Karpas-422 (cell line): Measurements from ENCODE around the gene LNX1. TPM values are rescaled to one million over a fixed set of nuclear protein-coding genes. Genes with fewer than 3 reads are reported as not detected.
A peak's percentile ranks its signal among the peaks of the same experiment; 100 is the strongest.

Experiments
- DNase-seq: peaks from one replicate; pipeline ENCODE4 v3.0.0-alpha.2; 2015
- H2AFZ ChIP-seq: fragments of 200-600 bp; sonication (generic); 2 replicates; pipeline ENCODE4 v1.6.1; 2014; ENCODE audit warnings: antibody characterized with exemption, low read length, mixed read lengths
- H3K27ac ChIP-seq: fragments of 200-600 bp; sonication (generic); 2 replicates; pipeline ENCODE4 v1.5.1; 2014; ENCODE audit warnings: mild to moderate bottlenecking, low read length, moderate library complexity
- H3K27me3 ChIP-seq: fragments of 200-600 bp; sonication (generic); 2 replicates; pipeline ENCODE4 v1.6.1; 2014; ENCODE audit warnings: low read length, mixed read lengths
- H3K36me3 ChIP-seq: fragments of 200-600 bp; sonication (generic); 2 replicates; pipeline ENCODE4 v1.6.1; 2014; ENCODE audit warnings: low read length, mixed read lengths; ENCODE audit not compliant: insufficient read depth
- H3K4me1 ChIP-seq: fragments of 200-600 bp; sonication (generic); 2 replicates; pipeline ENCODE4 v1.6.1; 2014; ENCODE audit warnings: mild to moderate bottlenecking, low read length, mixed read lengths
- H3K4me2 ChIP-seq: fragments of 200-600 bp; sonication (generic); 2 replicates; pipeline ENCODE4 v1.6.1; 2014; ENCODE audit warnings: low read length, low read depth, mild to moderate bottlenecking; ENCODE audit not compliant: poor library complexity, severe bottlenecking
- H3K4me3 ChIP-seq: fragments of 200-600 bp; sonication (generic); 2 replicates; pipeline ENCODE4 v1.5.1; 2014; ENCODE audit warnings: mild to moderate bottlenecking, antibody characterized with exemption, low read length, mixed read lengths
- H3K79me2 ChIP-seq: fragments of 200-600 bp; sonication (generic); 2 replicates; pipeline ENCODE4 v1.6.1; 2014; ENCODE audit warnings: mild to moderate bottlenecking, low read length, mixed read lengths
- H3K9ac ChIP-seq: fragments of 200-600 bp; sonication (generic); 2 replicates; pipeline ENCODE4 v1.6.0; 2014; ENCODE audit warnings: low read length
- H3K9me2 ChIP-seq: fragments of 200-600 bp; sonication (generic), shearing (Covaris generic); replicated peaks from 2 replicates; pipeline ENCODE4 v1.6.0; 2014; ENCODE audit warnings: mild to moderate bottlenecking, low read length, moderate library complexity; ENCODE audit not compliant: insufficient read depth
- H3K9me3 ChIP-seq: fragments of 300-700, 200-600 bp; sonication (generic); 2 replicates; pipeline ENCODE4 v1.6.1; 2014; ENCODE audit warnings: low read length, mixed read lengths
- H4K20me1 ChIP-seq: fragments of 200-600 bp; sonication (generic); 2 replicates; pipeline ENCODE4 v1.6.1; 2014; ENCODE audit warnings: mild to moderate bottlenecking, antibody characterized with exemption, low read length, low read depth; ENCODE audit not compliant: insufficient read depth
- total RNA-seq: library from RNA; depleted of rRNA; stranded (reverse); fragments of >200 nt; shearing (Covaris generic); gene quantifications from 2 replicates; pipeline ENCODE4 v1.2.3, GENCODE V29; 2014; ENCODE audit warnings: low replicate concordance

Gene LNX1
- total RNA-seq, 1 experiment from 2014 or later, result not detected

- H3K9ac ChIP-seq, result no peak overlapping the region
- no peaks in the 10 kb centered on the region for H4K20me1 ChIP-seq
- H3K9me3 ChIP-seq, result no peaks in the 10 kb centered on the region
- H3K36me3 ChIP-seq, result no peaks in the 10 kb centered on the region
- no peaks in the 10 kb centered on the region for H3K79me2 ChIP-seq
- no peaks in the 10 kb centered on the region for H3K27me3 ChIP-seq
- H3K27ac ChIP-seq, result no peak overlapping the region
- H3K4me2 ChIP-seq, result no peak overlapping the region
- H3K9me2 ChIP-seq, result no peaks in the 10 kb centered on the region
- no peak overlapping the region for H3K4me3 ChIP-seq
- no peak overlapping the region for H2AFZ ChIP-seq
- no peak for DNase-seq
- no peaks in the 10 kb centered on the region for H3K4me1 ChIP-seq
Measured at GRCh38 chr4:53548662-53549061, 42.6 kb downstream of the LNX1 start.

DNA sequence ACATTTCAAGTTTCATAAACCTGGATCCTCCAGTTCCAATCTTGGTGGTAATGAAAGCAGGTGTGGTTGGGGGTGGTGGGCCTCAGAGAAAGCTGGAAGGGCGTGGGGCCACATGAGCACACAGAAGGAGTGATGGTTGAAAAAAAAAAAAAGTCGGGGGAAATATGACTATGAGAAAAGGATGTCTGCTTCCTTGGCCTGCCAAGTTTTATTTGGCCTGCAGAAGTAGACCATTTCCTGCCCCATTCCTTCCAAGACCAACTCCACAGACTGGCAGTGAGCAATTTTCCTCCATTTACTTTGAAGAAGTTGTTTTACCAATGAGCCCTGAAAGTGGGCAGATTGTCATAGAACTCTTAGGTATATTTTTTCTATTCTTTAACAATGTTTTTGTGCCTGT, 43.3 kb downstream of the LNX1 start:
- H3K27ac ChIP-seq, result no peak overlapping the region
- H3K9me2 ChIP-seq, result no peaks in the 10 kb centered on the region
- no peak overlapping the region for H3K9ac ChIP-seq
- no peaks in the 10 kb centered on the region for H3K36me3 ChIP-seq
- H3K27me3 ChIP-seq, result no peaks in the 10 kb centered on the region
- no peak overlapping the region for H2AFZ ChIP-seq
- H4K20me1 ChIP-seq, result no peaks in the 10 kb centered on the region
- H3K9me3 ChIP-seq, result no peaks in the 10 kb centered on the region
- no peak overlapping the region for H3K4me3 ChIP-seq
- no peaks in the 10 kb centered on the region for H3K4me1 ChIP-seq
- DNase-seq, result no peak
- no peak overlapping the region for H3K4me2 ChIP-seq
- H3K79me2 ChIP-seq, result no peaks in the 10 kb centered on the region

DNA sequence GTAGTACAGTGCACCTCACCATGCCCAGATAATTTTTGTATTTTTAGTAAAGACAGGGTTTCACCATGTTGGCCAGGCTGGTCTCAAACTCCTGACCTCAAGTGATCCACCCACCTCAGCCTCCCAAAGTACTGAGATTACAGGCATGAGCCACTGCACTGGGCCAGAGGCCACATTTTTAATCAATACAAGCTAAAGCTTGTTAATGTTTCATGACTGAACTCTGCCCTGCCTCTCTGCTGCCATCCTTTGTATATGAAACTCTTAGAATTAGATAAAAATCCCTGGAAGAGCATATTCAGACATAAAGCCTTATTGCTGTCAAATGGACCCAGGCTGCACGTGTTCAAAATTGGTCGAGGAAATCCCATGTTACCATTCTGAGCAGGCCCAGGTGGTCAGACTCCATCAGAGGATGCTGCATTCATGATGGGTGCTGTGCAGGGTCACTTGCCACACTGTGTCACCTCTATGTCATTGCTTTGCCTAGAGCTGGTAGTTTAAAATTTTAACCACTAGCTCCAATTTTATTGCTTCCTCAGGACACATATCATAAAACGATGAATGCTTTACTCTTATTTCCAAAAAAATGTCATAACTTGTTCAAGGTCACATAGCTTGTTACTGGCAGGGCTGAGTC, 45.2 kb downstream of the LNX1 start:
- H3K9ac ChIP-seq, result no peak overlapping the region
- no peaks in the 10 kb centered on the region for H3K79me2 ChIP-seq

DNA sequence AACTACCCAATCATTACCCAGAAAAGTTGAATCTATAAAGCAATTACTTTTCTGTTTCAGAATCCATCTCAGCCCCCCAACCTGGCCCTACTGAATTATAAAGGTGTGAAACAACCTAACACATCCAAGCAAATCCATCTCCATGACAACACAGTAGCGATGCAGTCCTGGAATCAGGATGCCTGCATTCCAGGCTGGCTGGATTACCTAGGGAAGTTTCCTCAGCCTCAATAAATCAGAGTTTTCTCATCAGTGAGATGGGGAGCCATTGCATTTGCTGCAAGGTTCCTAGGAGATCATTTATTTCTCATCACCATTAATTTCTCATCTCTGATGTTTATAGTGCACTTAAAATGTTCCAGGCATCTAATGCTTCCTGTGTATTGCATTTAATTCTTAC, 46.0 kb downstream of the LNX1 start:
- Histone ChIP-seq H3K9me2 (no peaks in the 10 kb centered on the region), H3K9ac (no peak overlapping the region), H2AFZ (no peak overlapping the region), H3K4me1 (peaks cover 12% of the 10 kb centered on the region), H3K4me3 (no peak overlapping the region), H3K9me3 (no peaks in the 10 kb centered on the region), H3K27me3 (no peaks in the 10 kb centered on the region), H3K79me2 (no peaks in the 10 kb centered on the region), H3K27ac (no peak overlapping the region), H4K20me1 (no peaks in the 10 kb centered on the region), H3K36me3 (no peaks in the 10 kb centered on the region), H3K4me2 (no peak overlapping the region)
- DNase-seq, result no peak

More for the DNA sequence above, 45.2 kb downstream of the LNX1 start:
- Histone ChIP-seq H3K4me1 (peaks cover 12% of the 10 kb centered on the region), H3K4me2 (no peak overlapping the region), H3K36me3 (no peaks in the 10 kb centered on the region), H3K27ac (no peak overlapping the region), H4K20me1 (no peaks in the 10 kb centered on the region), H3K4me3 (no peak overlapping the region), H2AFZ (no peak overlapping the region), H3K27me3 (no peaks in the 10 kb centered on the region), H3K9me3 (no peaks in the 10 kb centered on the region), H3K9me2 (no peaks in the 10 kb centered on the region)
- no peak for DNase-seq

DNA sequence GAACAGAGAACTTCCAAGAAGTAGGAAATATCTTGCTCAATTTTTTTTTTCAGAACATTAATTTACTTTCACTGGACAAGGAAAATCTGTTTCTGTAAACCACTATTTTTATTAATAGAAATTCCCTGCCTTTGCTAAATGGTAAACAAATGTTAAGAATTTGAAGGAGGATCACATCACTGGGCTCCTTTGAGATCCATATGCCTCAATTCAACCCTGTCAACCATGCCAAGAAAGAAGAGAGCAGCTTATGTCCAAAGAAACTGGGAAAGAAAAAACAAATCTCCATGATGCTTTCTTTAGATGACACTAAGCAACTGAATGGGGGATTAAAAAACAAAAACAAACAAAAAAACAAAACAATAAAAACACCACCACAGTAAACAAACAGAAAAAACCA, 47.7 kb downstream of the LNX1 start:
- DNase-seq, result no peak
- Histone ChIP-seq H3K4me3 (no peak overlapping the region), H3K27ac (no peak overlapping the region), H3K4me2 (no peak overlapping the region), H3K36me3 (no peaks in the 10 kb centered on the region), H3K27me3 (no peaks in the 10 kb centered on the region), H3K79me2 (no peaks in the 10 kb centered on the region), H3K9ac (no peak overlapping the region), H3K9me3 (no peaks in the 10 kb centered on the region), H2AFZ (no peak overlapping the region), H3K9me2 (no peaks in the 10 kb centered on the region), H4K20me1 (no peaks in the 10 kb centered on the region), H3K4me1 (peaks cover 12% of the 10 kb centered on the region)

DNA sequence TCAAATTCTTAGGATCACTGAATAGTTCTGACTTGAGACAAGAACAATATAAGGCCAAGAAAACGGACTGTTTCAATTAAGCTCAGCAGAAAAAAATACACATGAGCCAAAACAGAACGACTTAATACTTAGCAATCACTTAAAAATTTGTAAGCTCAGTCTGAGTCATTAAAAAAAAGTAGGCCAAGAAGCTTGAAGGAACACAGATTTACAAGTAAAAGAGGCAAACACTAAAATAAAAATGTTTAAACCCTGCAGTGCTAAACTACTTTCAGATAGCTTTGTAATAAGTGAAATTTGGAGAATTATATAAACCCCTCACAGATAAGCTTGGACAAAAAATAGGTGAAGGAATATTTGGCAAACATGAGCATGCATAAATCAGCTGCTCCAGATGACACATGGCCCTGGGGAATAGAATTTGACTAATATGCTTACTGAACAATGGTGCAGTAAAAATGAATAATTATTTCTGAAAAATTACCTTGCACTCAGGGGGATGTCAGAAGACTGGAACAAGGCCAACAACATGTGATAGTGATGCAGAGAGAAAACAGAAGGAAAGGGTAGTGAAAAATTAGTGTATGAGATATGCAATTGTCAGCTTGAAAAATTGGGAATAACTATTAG, 49.6 kb downstream of the LNX1 start:
- Histone ChIP-seq H3K36me3 (no peaks in the 10 kb centered on the region), H3K4me3 (no peak overlapping the region), H4K20me1 (no peaks in the 10 kb centered on the region), H2AFZ (no peak overlapping the region), H3K27me3 (no peaks in the 10 kb centered on the region), H3K79me2 (no peaks in the 10 kb centered on the region), H3K27ac (no peak overlapping the region), H3K9me3 (no peaks in the 10 kb centered on the region), H3K4me2 (no peak overlapping the region), H3K9ac (no peak overlapping the region), H3K9me2 (no peaks in the 10 kb centered on the region), H3K4me1 (peaks cover 14% of the 10 kb centered on the region)
- peak; percentile 53 for DNase-seq

DNA sequence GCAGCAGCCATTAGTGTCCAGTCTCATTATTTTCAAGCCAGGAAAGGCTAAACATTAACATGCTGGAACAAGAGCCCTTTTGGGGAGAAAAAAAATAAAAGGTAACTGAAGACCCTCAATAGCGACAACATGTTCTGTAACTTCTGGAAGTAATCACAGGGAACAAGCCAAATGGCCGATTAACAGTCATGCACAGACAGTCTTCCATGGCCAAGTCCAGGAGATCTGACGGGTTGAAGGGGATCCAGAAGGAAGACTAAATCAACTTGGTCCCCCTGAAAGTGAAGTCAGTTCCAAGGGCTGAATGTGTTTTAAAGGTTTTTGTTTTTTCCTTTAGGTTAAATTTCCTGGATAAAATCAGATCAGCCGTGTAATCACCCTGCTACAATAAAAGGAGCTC, 52.5 kb downstream of the LNX1 start:
- peaks cover 21% of the 10 kb centered on the region for H3K4me1 ChIP-seq
- no peaks in the 10 kb centered on the region for H3K9me2 ChIP-seq

DNA sequence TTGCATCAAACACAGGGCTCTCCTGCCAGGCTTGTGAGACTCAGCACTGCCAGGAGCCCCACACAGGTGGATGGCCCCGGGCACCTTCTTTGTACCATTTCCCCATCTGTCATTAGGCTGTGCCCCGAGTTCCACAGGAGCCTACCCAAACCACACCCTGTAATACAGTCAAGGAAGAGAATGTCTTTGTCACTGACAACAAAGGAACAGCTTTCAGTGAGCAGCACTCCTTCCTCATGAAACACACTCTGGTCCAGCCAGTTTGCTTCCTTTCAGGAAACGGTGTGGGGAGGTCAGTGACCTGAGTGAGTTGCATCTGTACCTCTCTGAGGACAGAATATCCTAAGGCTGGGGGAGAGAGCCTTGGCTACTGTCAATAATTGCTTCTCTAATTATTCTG, 53.7 kb downstream of the LNX1 start:
- H2AFZ ChIP-seq, result no peak overlapping the region
- no peaks in the 10 kb centered on the region for H4K20me1 ChIP-seq
- H3K4me1 ChIP-seq, result peaks cover 21% of the 10 kb centered on the region
- no peak overlapping the region for H3K27ac ChIP-seq
- no peak overlapping the region for H3K4me2 ChIP-seq
- no peak overlapping the region for H3K9ac ChIP-seq
- no peak overlapping the region for H3K4me3 ChIP-seq
- no peaks in the 10 kb centered on the region for H3K36me3 ChIP-seq
- H3K9me2 ChIP-seq, result no peaks in the 10 kb centered on the region
- DNase-seq, result no peak
- H3K79me2 ChIP-seq, result no peaks in the 10 kb centered on the region
- no peaks in the 10 kb centered on the region for H3K27me3 ChIP-seq
- no peaks in the 10 kb centered on the region for H3K9me3 ChIP-seq

More for the DNA sequence above, 52.5 kb downstream of the LNX1 start:
- H3K9ac ChIP-seq, result no peak overlapping the region
- H3K27ac ChIP-seq, result no peak overlapping the region
- H3K4me3 ChIP-seq, result no peak overlapping the region
- H3K36me3 ChIP-seq, result no peaks in the 10 kb centered on the region
- H4K20me1 ChIP-seq, result no peaks in the 10 kb centered on the region
- no peak overlapping the region for H2AFZ ChIP-seq
- no peaks in the 10 kb centered on the region for H3K79me2 ChIP-seq
- DNase-seq, result no peak
- no peaks in the 10 kb centered on the region for H3K27me3 ChIP-seq
- no peak overlapping the region for H3K4me2 ChIP-seq
- H3K9me3 ChIP-seq, result no peaks in the 10 kb centered on the region
